Posterior vena cava (tissue), 2 donors: ENCODE data around the gene VDR. TPM values are rescaled to one million over a fixed set of nuclear protein-coding genes. Genes with fewer than 3 reads are reported as not detected.

ENCODE experiments used
- DNase-seq: peaks from one replicate; pipeline ENCODE4 v3.0.0-alpha.2; 2020; ENCODE audit warnings: low spot score
- intact Hi-C, 2 donors: fragments of 100-400 bp; cut with DNase I; formaldehyde crosslinking; loops; one replicate each; pipeline versions ENCODE4 v1.14.1 to v1.14.2; 2022 to 2023
- total RNA-seq, 2 donors: library from RNA; stranded (reverse); fragmentation: NEBNext Ultra II Directional; extraction: Animal tissue kit (Norgen Biotek cat#: 25700); gene quantifications; one replicate each; pipeline ENCODE4 v1.2.1, GENCODE V29; 2021
- donor health status: DM: yes; HTN: yes; CAD: no.
- donor health status: DM: yes; HTN: yes; CAD: no.

The VDR gene
- total RNA-seq, 2 donors from 2014 or later, result 9.6 to 10.2 TPM

- intact Hi-C loops, result no loop called here
- DNase-seq, result no peak
These were observed 64.2 kb downstream of the VDR start for GRCh38 chr12:47840571-47840970.

- DNase-seq, result no peak
- intact Hi-C loops, result loop anchor here (5.0 to 10.0 kb wide), 4 partner anchors 37 to 125 kb away; no protein-coding TSS in a partner anchor
These were observed 65.4 kb downstream of the VDR start for GRCh38 chr12:47839214-47839876.

GRCh38 chr12:47838286-47838931 is 66.4 kb downstream of the VDR start:
- intact Hi-C loops, result loop anchor here (5.0 to 10.0 kb wide), 4 partner anchors 36 to 124 kb away; no protein-coding TSS in a partner anchor
- no peak for DNase-seq

- DNase-seq, result peak; percentile 88
These were observed 67.3 kb downstream of the VDR start for GRCh38 chr12:47837190-47838171.

GRCh38 chr12:47835831-47836155 is 69.0 kb downstream of the VDR start:
- no peak for DNase-seq
- intact Hi-C loops, result loop anchor here (5.0 to 10.0 kb wide), 4 partner anchors 33 to 121 kb away; no protein-coding TSS in a partner anchor

More at GRCh38 chr12:47837190-47838171, 67.3 kb downstream of the VDR start:
- intact Hi-C loops, result loop anchor here (5.0 to 10.0 kb wide), 4 partner anchors 35 to 123 kb away; no protein-coding TSS in a partner anchor

- intact Hi-C loops, result loop anchor here (5.0 to 10.0 kb wide), 4 partner anchors 33 to 120 kb away; no protein-coding TSS in a partner anchor
- DNase-seq, result no peak
These were observed 69.6 kb downstream of the VDR start for GRCh38 chr12:47835006-47835830.

GRCh38 chr12:47834199-47834903 is 70.4 kb downstream of the VDR start:
- no peak for DNase-seq
- intact Hi-C loops, result loop anchor here (10.0 kb wide), 2 partner anchors 50 to 120 kb away; no protein-coding TSS in a partner anchor

GRCh38 chr12:47833591-47834012 is 71.2 kb downstream of the VDR start:
- no peak for DNase-seq
- intact Hi-C loops, result loop anchor here (10.0 kb wide), 2 partner anchors 49 to 119 kb away; no protein-coding TSS in a partner anchor

GRCh38 chr12:47832263-47832933 is 72.4 kb downstream of the VDR start:
- intact Hi-C loops, result loop anchor here (10.0 kb wide), 2 partner anchors 48 to 118 kb away; no protein-coding TSS in a partner anchor
- peak; percentile 35 for DNase-seq

- DNase-seq, result no peak
These were observed 75.2 kb downstream of the VDR start for GRCh38 chr12:47829584-47829983.

GRCh38 chr12:47828976-47829482 is 75.8 kb downstream of the VDR start:
- DNase-seq, result peak; percentile 92
- intact Hi-C loops, result no loop called here

More at GRCh38 chr12:47829584-47829983, 75.2 kb downstream of the VDR start:
- intact Hi-C loops, result no loop called here

- DNase-seq, result peak; percentile 22
- intact Hi-C loops, result no loop called here
These were observed 76.5 kb downstream of the VDR start for GRCh38 chr12:47828008-47828975.

- intact Hi-C loops, result no loop called here
- peak; percentile 87 for DNase-seq
These were observed 79.6 kb downstream of the VDR start for GRCh38 chr12:47825173-47825639.

- DNase-seq, result peak; percentile 25
- intact Hi-C loops, result no loop called here
These were observed 80.2 kb downstream of the VDR start for GRCh38 chr12:47824635-47825034.

- intact Hi-C loops, result no loop called here
- peak; percentile 49 for DNase-seq
These were observed 80.6 kb downstream of the VDR start for GRCh38 chr12:47824198-47824597.
